ENCODE results near the gene JPT2.

Gene JPT2

DNA sequence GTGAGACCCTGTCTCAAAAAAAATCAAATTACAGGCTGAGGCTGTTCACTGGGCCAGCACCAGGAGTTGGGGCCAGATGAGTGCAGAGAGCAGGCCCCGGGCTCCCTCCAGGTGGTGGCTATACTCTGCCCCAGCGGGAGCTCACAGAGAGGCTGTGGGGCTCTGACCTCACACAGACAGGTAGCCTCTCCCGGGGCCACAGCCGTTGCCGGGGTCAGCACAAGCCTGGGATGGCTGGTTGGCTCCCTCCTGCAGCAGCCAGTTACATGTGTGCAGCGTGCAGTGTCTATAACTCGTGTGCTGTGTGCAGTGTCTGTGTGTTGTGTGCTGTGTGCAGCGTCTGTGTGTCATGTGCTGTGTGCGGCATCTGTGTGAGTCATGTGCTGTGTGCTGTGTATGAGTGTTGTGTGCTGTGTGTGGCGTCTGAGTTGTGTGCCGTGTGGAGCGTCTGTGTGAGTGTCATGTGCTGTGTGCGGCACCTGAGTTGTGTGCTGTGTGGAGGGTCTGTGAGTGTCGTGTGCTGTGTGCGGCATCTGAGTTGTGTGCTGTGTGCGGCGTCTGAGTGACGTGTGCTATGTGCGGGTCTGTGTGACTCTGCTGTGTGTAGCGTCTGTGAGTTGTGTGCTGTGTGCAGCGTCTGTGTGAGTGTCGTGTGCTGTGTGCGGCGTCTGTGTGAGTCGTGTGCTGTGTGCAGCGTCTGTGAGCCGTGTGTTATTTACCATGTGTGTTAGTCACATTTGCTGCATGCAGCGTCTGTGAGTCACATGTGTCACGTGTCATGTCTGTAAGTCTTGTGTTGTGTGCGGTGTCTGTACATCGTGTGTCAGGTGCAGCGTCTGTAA is 48.8 kb downstream of the JPT2 start:
- no peaks in the 10 kb centered on the region; the same call in 1 of the 2 replicates for H4K20me1 ChIP-seq (ENCODE audit: low read depth, low read length)
- H3F3A ChIP-seq (ENCODE audit: insufficient read depth), result no peaks in the 10 kb centered on the region
- no peaks in the 10 kb centered on the region for H3K9me3 ChIP-seq (ENCODE audit: insufficient read depth, low read length)
- H3K27ac ChIP-seq (ENCODE audit: low read depth, low read length), result no peak overlapping the region
- H3K27me3 ChIP-seq (ENCODE audit: low read length), result no peaks in the 10 kb centered on the region
- H2AFZ ChIP-seq (ENCODE audit: low read depth, low read length, severe bottlenecking), result no peak overlapping the region
- no peak overlapping the region for H3K4me2 ChIP-seq (ENCODE audit: low read depth, low read length, poor library complexity, severe bottlenecking)
- no peak for TF ChIP-seq CTCF (IDR thresholded peaks at IDR 0.05; ENCODE audit: insufficient read depth, low read length, poor library complexity, severe bottlenecking)
- TF ChIP-seq EZH2phosphoT487 (conservative IDR thresholded peaks at IDR 0.05; ENCODE audit: low read length), result no peak
- no peaks in the 10 kb centered on the region for H3K36me3 ChIP-seq (ENCODE audit: low read length)
- no peak overlapping the region for H3K9ac ChIP-seq (ENCODE audit: low read length)
- peaks cover 9% of the 10 kb centered on the region; the same call in 1 of the 2 replicates for H3K79me2 ChIP-seq (ENCODE audit: insufficient read depth, low read length)
- H3K9me2 ChIP-seq (replicated peaks; ENCODE audit: insufficient read depth, low read length), result no peaks in the 10 kb centered on the region
- no peak overlapping the region for H3K4me3 ChIP-seq (ENCODE audit: insufficient read depth, low read length, poor library complexity, severe bottlenecking)

GRCh38 chr16:1727651-1728624 is 49.9 kb downstream of the JPT2 start:
- Histone ChIP-seq H3K4me2 (ENCODE audit: low read depth, low read length, poor library complexity, severe bottlenecking) (no peak overlapping the region), H3K36me3 (ENCODE audit: low read length) (no peaks in the 10 kb centered on the region), H3K27me3 (ENCODE audit: low read length) (no peaks in the 10 kb centered on the region), H3K9me2 (replicated peaks; ENCODE audit: insufficient read depth, low read length) (no peaks in the 10 kb centered on the region), H2AFZ (ENCODE audit: low read depth, low read length, severe bottlenecking) (no peak overlapping the region), H3K9me3 (ENCODE audit: insufficient read depth, low read length) (no peaks in the 10 kb centered on the region), H3F3A (ENCODE audit: insufficient read depth) (no peaks in the 10 kb centered on the region), H3K79me2 (ENCODE audit: insufficient read depth, low read length) (peaks cover 9% of the 10 kb centered on the region; the same call in 1 of the 2 replicates), H3K9ac (ENCODE audit: low read length) (no peak overlapping the region), H3K4me3 (ENCODE audit: insufficient read depth, low read length, poor library complexity, severe bottlenecking) (no peak overlapping the region), H4K20me1 (ENCODE audit: low read depth, low read length) (no peaks in the 10 kb centered on the region; the same call in 1 of the 2 replicates), H3K27ac (ENCODE audit: low read depth, low read length) (no peak overlapping the region)
- TF ChIP-seq CTCF (IDR thresholded peaks at IDR 0.05; ENCODE audit: insufficient read depth, low read length, poor library complexity, severe bottlenecking) (no peak), EZH2phosphoT487 (conservative IDR thresholded peaks at IDR 0.05; ENCODE audit: low read length) (no peak)

- Histone ChIP-seq H3K9ac (ENCODE audit: low read length) (no peak overlapping the region), H3K4me3 (ENCODE audit: insufficient read depth, low read length, poor library complexity, severe bottlenecking) (no peak overlapping the region), H2AFZ (ENCODE audit: low read depth, low read length, severe bottlenecking) (no peak overlapping the region), H3K79me2 (ENCODE audit: insufficient read depth, low read length) (peaks cover under 1% of the 10 kb centered on the region; the same call in 1 of the 2 replicates), H3K27ac (ENCODE audit: low read depth, low read length) (no peak overlapping the region), H3K9me3 (ENCODE audit: insufficient read depth, low read length) (no peaks in the 10 kb centered on the region), H3F3A (ENCODE audit: insufficient read depth) (no peaks in the 10 kb centered on the region), H3K27me3 (ENCODE audit: low read length) (no peaks in the 10 kb centered on the region), H3K4me2 (ENCODE audit: low read depth, low read length, poor library complexity, severe bottlenecking) (no peak overlapping the region), H3K9me2 (replicated peaks; ENCODE audit: insufficient read depth, low read length) (no peaks in the 10 kb centered on the region), H3K36me3 (ENCODE audit: low read length) (no peaks in the 10 kb centered on the region), H4K20me1 (ENCODE audit: low read depth, low read length) (no peaks in the 10 kb centered on the region)
- TF ChIP-seq EZH2phosphoT487 (conservative IDR thresholded peaks at IDR 0.05; ENCODE audit: low read length) (no peak), CTCF (IDR thresholded peaks at IDR 0.05; ENCODE audit: insufficient read depth, low read length, poor library complexity, severe bottlenecking) (no peak)
Observed at GRCh38 chr16:1729026-1729425, 50.9 kb downstream of the JPT2 start.

All from SU-DHL-6 (cell line).